Kidney (tissue), 14 donors: ENCODE data around the gene ACTA1. TPM values are rescaled to one million over a fixed set of nuclear protein-coding genes. Genes with fewer than 3 reads are reported as not detected.
"Not testable (repeated sequence)": the region's sequence is repeated elsewhere in the genome, so short reads cannot be mapped to it uniquely, and the experiment has no call there.

Source experiments
- DNase-seq, 5 donors: peaks; one replicate each; pipeline ENCODE4 v3.0.0-alpha.2; 2013 to 2020
- FAIRE-seq: peaks from 2 replicates; lab custom pipeline; 2012; peaks lifted over from hg19 to GRCh38; lab: Jason Lieb, UNC
- H3K27ac ChIP-seq, 2 donors: one replicate each; pipeline ENCODE4 v1.7.0; 2013; ENCODE audit warnings: low read depth in 2 of 2, low read length in 2 of 2, inconsistent platforms in 1 of 2
- H3K27me3 ChIP-seq: one replicate; pipeline ENCODE4 v1.7.1; 2013; ENCODE audit warnings: low read length, inconsistent platforms; ENCODE audit not compliant: control insufficient read depth, insufficient read depth
- H3K36me3 ChIP-seq, 3 donors: one replicate each; pipeline versions ENCODE4 v1.7.0 to v1.7.1; 2013; ENCODE audit warnings: low read length in 3 of 3, control low read depth in 1 of 3, inconsistent platforms in 1 of 3; ENCODE audit not compliant: insufficient read depth in 3 of 3, control insufficient read depth in 2 of 3
- H3K4me1 ChIP-seq, 3 donors: one replicate each; pipeline versions ENCODE4 v1.7.0 to v1.7.1; 2013; ENCODE audit warnings: low read length in 3 of 3, inconsistent platforms in 1 of 3, low read depth in 1 of 3; ENCODE audit not compliant: control insufficient read depth in 2 of 3, insufficient read depth in 2 of 3
- H3K4me3 ChIP-seq, 3 donors: one replicate each; pipeline versions ENCODE4 v1.7.0 to v1.8.1; 2013; ENCODE audit warnings: low read length in 3 of 3, control low read depth in 1 of 3, inconsistent platforms in 1 of 3
- H3K9ac ChIP-seq, 3 donors: one replicate each; pipeline versions ENCODE4 v1.7.0 to v1.7.1; 2013; ENCODE audit warnings: low read length in 3 of 3, control low read depth in 1 of 3, inconsistent platforms in 1 of 3
- H3K9me3 ChIP-seq, 3 donors: one replicate each; pipeline versions ENCODE4 v1.7.0 to v1.7.1; 2013; ENCODE audit warnings: low read length in 3 of 3, control low read depth in 1 of 3, inconsistent platforms in 1 of 3; ENCODE audit not compliant: control insufficient read depth in 2 of 3, insufficient read depth in 1 of 3
- intact Hi-C: fragments of 100-400 bp; cut with DNase I; formaldehyde crosslinking; loops from one replicate; pipeline ENCODE4 v1.11.1; 2022
- polyA plus RNA-seq: library from polyadenylated mRNA; stranded (reverse); fragments of 350-450 nt; fragmentation: Illumina TruSeq; extraction: RNeasy Lipid Tissue Mini Kit (QIAGEN cat#74804); gene quantifications from one replicate; pipeline ENCODE4 v1.2.3, GENCODE V29; 2014; ENCODE audit warnings: low read depth, low replicate concordance; ENCODE audit not compliant: insufficient read depth
- total RNA-seq: library from RNA; stranded (reverse); fragmentation: NEBNext Ultra II Directional; extraction: Animal tissue kit (Norgen Biotek cat#: 25700); gene quantifications from one replicate; pipeline ENCODE4 v1.2.1, GENCODE V29; 2021
- TF ChIP-seq, protein P1 (sequence below): IDR thresholded peaks from 3 replicates; pipeline ENCODE4 v1.5.1; 2012; ENCODE audit warnings: mild to moderate bottlenecking, moderate library complexity, borderline replicate concordance; ENCODE audit not compliant: insufficient read depth; ENCODE audit errors: extremely low read depth
- donor health status: control.
- donor health status: control.
- donor health status: control.
- donor health status: control.
- donor health status: control.
- donor health status: DM: yes; HTN: yes; CAD: no.
- donor health status: Normal renal cell carcinoma (clear cell type).

ACTA1 gene
- total and polyA plus RNA-seq, 2 donors from 2014 or later, result 1.2 TPM; not detected in 1

DNA sequence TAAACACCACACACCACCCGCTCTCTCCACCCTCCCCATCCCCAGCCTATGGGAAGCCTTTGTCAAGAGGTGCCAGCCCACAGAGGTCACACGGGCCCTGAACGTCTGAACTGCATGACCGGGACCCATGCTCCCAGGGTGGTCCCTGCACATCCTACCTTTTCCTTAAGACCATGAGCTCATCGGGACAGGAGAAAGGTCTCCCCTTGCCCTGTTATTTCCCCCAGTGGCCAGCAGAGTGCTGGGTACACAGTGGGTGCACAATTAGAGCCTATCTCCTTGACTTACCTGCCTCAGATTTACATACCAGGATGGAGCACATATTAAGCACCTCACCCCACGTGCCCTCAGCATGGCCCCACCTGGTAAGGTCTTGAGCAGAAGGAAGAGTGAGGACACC is 30.9 kb downstream of the ACTA1 start:
- intact Hi-C loops, result no loop called here
- TF ChIP-seq, protein P1, sequence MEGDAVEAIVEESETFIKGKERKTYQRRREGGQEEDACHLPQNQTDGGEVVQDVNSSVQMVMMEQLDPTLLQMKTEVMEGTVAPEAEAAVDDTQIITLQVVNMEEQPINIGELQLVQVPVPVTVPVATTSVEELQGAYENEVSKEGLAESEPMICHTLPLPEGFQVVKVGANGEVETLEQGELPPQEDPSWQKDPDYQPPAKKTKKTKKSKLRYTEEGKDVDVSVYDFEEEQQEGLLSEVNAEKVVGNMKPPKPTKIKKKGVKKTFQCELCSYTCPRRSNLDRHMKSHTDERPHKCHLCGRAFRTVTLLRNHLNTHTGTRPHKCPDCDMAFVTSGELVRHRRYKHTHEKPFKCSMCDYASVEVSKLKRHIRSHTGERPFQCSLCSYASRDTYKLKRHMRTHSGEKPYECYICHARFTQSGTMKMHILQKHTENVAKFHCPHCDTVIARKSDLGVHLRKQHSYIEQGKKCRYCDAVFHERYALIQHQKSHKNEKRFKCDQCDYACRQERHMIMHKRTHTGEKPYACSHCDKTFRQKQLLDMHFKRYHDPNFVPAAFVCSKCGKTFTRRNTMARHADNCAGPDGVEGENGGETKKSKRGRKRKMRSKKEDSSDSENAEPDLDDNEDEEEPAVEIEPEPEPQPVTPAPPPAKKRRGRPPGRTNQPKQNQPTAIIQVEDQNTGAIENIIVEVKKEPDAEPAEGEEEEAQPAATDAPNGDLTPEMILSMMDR, result no peak
- Histone ChIP-seq H3K27me3 (peaks cover 3% of the 10 kb centered on the region), H3K9ac (no peak overlapping the region), H3K9me3 (no peaks in the 10 kb centered on the region), H3K27ac (no peak overlapping the region), H3K4me3 (no peak overlapping the region), H3K36me3 (no peaks in the 10 kb centered on the region), H3K4me1 (peaks cover 0 to 8% (median 0%) of the 10 kb centered on the region in 3 donors)
- no peak for DNase-seq
- FAIRE-seq, result no peak

DNA sequence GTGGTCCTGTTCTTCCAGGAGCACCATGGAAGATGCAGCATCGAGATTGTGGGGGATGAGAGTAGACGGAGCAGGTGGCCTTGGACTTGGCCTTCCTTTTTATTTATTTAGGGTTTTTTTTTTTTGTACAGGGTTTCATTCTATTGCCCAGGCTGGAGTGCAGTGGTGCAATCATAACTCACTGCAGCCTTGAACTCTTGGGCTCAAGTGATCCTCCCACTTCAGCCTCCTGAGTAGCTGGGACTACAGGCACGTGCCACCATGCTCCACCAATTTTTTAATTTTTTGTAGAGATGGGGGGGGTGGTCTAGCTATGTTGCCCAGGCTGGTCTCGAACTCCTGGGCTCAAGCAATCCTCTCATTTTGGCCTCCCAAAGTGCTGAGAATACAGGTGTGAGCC is 31.6 kb downstream of the ACTA1 start:
- H3K36me3 ChIP-seq, H3K27me3 ChIP-seq, FAIRE-seq, H3K4me3 ChIP-seq, H3K4me1 ChIP-seq, H3K9me3 ChIP-seq, DNase-seq, H3K27ac ChIP-seq, intact Hi-C loops, H3K9ac ChIP-seq: not testable (repeated sequence)

DNA sequence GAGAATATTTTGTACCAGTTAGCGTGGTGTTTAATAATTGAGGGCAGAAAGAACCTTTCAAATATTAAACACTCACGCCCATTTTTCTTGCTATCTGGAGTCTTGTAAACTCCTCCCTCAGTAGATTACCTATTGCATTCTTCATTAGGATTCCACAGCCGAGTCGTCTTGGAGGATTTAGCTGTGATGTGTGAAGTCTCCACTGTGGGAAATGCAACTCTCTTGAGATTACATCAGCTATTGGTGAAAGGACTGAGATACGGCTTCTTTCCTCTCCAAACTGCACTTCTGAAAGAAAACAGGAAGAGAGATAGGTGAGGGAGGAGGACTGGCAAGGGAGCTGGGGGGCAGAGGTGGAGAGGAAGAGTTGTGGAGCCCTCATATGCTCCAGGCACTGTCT is 36.1 kb downstream of the ACTA1 start:
- intact Hi-C loops, result no loop called here
- FAIRE-seq (no peak), DNase-seq (no peak)
- TF ChIP-seq, protein P1, result no peak
- no peak overlapping the region for H3K4me3 ChIP-seq
- no peaks in the 10 kb centered on the region for H3K36me3 ChIP-seq
- no peak overlapping the region for H3K27ac ChIP-seq
- no peaks in the 10 kb centered on the region for H3K4me1 ChIP-seq
- no peak overlapping the region for H3K9ac ChIP-seq
- H3K9me3 ChIP-seq, result no peaks in the 10 kb centered on the region
- no peaks in the 10 kb centered on the region for H3K27me3 ChIP-seq

DNA sequence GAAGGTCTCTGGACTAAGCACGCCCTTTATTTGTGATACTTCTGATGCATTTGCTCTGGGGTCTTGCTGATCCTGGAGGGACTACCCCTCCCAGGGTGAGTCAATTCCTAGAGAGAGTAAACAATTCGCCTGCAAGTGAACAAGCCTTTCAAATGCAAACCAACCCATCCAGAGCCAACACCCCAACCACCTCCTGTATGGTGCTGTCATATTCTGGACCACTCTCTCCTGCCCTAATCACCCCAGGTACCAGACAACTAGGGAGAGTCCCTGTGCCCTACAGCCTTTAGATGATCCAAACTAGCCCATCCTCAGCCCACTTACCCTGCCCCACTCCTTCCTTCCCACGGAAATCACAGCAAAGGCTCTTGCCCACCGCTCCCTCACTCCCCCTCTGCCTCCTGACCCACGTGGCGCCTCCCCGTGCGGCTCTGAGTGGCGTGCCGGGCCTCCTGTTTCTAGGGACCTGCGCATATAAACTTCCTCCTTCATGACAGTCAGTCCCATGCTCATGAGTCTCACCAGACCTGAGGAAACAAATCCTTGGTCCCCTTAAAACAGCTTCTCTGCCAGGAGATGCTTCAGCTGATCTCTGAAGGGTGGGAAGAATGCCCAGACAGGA is 37.2 kb downstream of the ACTA1 start:
- TF ChIP-seq, protein P1, result no peak
- FAIRE-seq, result no peak
- H3K9me3 ChIP-seq, result no peaks in the 10 kb centered on the region

DNA sequence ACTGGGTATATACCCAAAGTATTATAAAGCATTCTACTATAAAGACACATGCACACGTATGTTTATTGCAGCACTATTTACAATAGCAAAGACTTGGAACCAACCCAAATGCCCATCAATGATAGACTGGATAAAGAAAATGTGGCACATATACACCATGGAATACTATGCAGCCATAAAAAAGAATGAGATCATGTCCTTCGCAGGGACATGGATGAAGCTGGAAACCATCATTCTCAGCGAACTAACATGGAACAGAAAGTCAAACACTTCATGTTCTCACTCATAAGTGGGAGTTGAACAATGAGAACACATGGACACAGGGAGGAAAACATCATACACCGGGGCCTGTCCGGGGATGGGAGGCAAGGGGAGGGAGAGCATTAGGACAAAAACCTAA is 39.4 kb downstream of the ACTA1 start:
- intact Hi-C loops, H3K27ac ChIP-seq, H3K4me3 ChIP-seq, H3K27me3 ChIP-seq, H3K9me3 ChIP-seq, DNase-seq, H3K9ac ChIP-seq, H3K4me1 ChIP-seq, FAIRE-seq, H3K36me3 ChIP-seq: not testable (repeated sequence)

More for the DNA sequence above, 37.2 kb downstream of the ACTA1 start:
- intact Hi-C loops, result no loop called here
- no peak overlapping the region for H3K4me3 ChIP-seq
- H3K4me1 ChIP-seq, result no peaks in the 10 kb centered on the region
- H3K27me3 ChIP-seq, result no peaks in the 10 kb centered on the region
- H3K9ac ChIP-seq, result no peak overlapping the region
- no peaks in the 10 kb centered on the region for H3K36me3 ChIP-seq
- no peak for DNase-seq
- no peak overlapping the region for H3K27ac ChIP-seq
